ENCODE results near the gene SPOCK1. TPM values are rescaled to one million over a fixed set of nuclear protein-coding genes. Genes with fewer than 3 reads are reported as not detected.

Gene SPOCK1
- total and polyA plus RNA-seq, 7 donors, result 4.2 to 52.7 (median 16.0) TPM

GRCh38 chr5:137329586-137330296 is 169.4 kb downstream of the SPOCK1 start:
- TF ChIP-seq, protein P1, sequence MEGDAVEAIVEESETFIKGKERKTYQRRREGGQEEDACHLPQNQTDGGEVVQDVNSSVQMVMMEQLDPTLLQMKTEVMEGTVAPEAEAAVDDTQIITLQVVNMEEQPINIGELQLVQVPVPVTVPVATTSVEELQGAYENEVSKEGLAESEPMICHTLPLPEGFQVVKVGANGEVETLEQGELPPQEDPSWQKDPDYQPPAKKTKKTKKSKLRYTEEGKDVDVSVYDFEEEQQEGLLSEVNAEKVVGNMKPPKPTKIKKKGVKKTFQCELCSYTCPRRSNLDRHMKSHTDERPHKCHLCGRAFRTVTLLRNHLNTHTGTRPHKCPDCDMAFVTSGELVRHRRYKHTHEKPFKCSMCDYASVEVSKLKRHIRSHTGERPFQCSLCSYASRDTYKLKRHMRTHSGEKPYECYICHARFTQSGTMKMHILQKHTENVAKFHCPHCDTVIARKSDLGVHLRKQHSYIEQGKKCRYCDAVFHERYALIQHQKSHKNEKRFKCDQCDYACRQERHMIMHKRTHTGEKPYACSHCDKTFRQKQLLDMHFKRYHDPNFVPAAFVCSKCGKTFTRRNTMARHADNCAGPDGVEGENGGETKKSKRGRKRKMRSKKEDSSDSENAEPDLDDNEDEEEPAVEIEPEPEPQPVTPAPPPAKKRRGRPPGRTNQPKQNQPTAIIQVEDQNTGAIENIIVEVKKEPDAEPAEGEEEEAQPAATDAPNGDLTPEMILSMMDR (IDR thresholded peaks at IDR 0.05), result no peak
- H3K27ac ChIP-seq, result no peak overlapping the region
- H3K4me3 ChIP-seq, result no peak overlapping the region
- WGBS, 3 donors, result 87 to 95% (median 94%) methylated on average over 8 of the region's 8 CpGs
- no peaks in the 10 kb centered on the region for H3K36me3 ChIP-seq (ENCODE audit: insufficient read depth in 1 of 2, low read depth in 1 of 2)
- DNase-seq (no peak), ATAC-seq (no peak)
- H3K9me3 ChIP-seq, result no peaks in the 10 kb centered on the region
- intact Hi-C loops (cut with DNase I), result no loop called here
- no peaks in the 10 kb centered on the region for H3K4me1 ChIP-seq
- H3K27me3 ChIP-seq (ENCODE audit: insufficient read depth in 3 of 3, low read length in 2 of 3), result peaks cover 0 to 2% (median 0%) of the 10 kb centered on the region in 3 donors

- intact Hi-C loops (cut with DNase I), result no loop called here
- no peaks in the 10 kb centered on the region for H3K9me3 ChIP-seq
These were observed 170.1 kb downstream of the SPOCK1 start for GRCh38 chr5:137328991-137329390.

GRCh38 chr5:137328463-137328862 is 170.7 kb downstream of the SPOCK1 start:
- intact Hi-C loops (cut with DNase I), result no loop called here
- WGBS, 3 donors, result 88 to 90% (median 89%) methylated on average over 9 of the region's 9 CpGs

More at GRCh38 chr5:137328991-137329390, 170.1 kb downstream of the SPOCK1 start:
- Histone ChIP-seq H3K4me1 (no peaks in the 10 kb centered on the region), H3K4me3 (no peak overlapping the region), H3K27ac (no peak overlapping the region), H3K36me3 (ENCODE audit: insufficient read depth in 1 of 2, low read depth in 1 of 2) (no peaks in the 10 kb centered on the region), H3K27me3 (ENCODE audit: insufficient read depth in 3 of 3, low read length in 2 of 3) (no peaks in the 10 kb centered on the region)
- ATAC-seq (no peak), DNase-seq (no peak)
- TF ChIP-seq, protein P1 (IDR thresholded peaks at IDR 0.05), result no peak
- WGBS, 3 donors, result 79 to 87% (median 80%) methylated on average over 3 of the region's 3 CpGs

DNA sequence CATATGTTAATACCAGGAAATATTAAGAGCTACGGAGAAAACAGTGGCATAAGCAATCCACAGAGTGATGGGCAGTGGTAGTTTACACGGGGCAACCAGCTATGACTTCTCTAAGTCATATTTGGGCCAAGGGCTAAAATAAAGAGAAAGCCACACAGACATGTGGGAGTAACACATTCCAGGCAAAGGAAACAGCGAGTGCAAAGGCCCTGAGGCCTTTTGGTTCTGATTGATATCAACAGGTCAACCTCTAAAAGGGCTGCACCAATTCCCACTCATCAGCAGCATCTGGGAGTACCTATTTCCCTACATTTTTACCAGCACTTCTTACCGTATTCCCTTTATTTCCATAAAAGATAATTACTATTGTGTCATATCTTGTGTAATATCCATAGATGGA is 173.4 kb downstream of the SPOCK1 start:
- no peaks in the 10 kb centered on the region for H3K9me3 ChIP-seq
- WGBS, 3 donors, result 82 to 90% (median 89%) methylated on average over 4 of the region's 4 CpGs
- H3K27ac ChIP-seq, result no peak overlapping the region
- no peaks in the 10 kb centered on the region for H3K27me3 ChIP-seq (ENCODE audit: insufficient read depth in 3 of 3, low read length in 2 of 3)
- H3K4me3 ChIP-seq, result no peak overlapping the region
- TF ChIP-seq, protein P1 (IDR thresholded peaks at IDR 0.05), result no peak
- intact Hi-C loops (cut with DNase I), result no loop called here
- DNase-seq (no peak), ATAC-seq (no peak)
- H3K4me1 ChIP-seq, result no peaks in the 10 kb centered on the region
- H3K36me3 ChIP-seq (ENCODE audit: insufficient read depth in 1 of 2, low read depth in 1 of 2), result no peaks in the 10 kb centered on the region

More at GRCh38 chr5:137328463-137328862, 170.7 kb downstream of the SPOCK1 start:
- no peaks in the 10 kb centered on the region for H3K4me1 ChIP-seq
- no peaks in the 10 kb centered on the region for H3K27me3 ChIP-seq (ENCODE audit: insufficient read depth in 3 of 3, low read length in 2 of 3)
- H3K36me3 ChIP-seq (ENCODE audit: insufficient read depth in 1 of 2, low read depth in 1 of 2), result no peaks in the 10 kb centered on the region
- H3K27ac ChIP-seq, result no peak overlapping the region
- DNase-seq (no peak), ATAC-seq (no peak)
- TF ChIP-seq, protein P1 (IDR thresholded peaks at IDR 0.05), result no peak
- H3K4me3 ChIP-seq, result no peak overlapping the region
- no peaks in the 10 kb centered on the region for H3K9me3 ChIP-seq
